B cell (primary cell): ENCODE measurements around the gene SNRNP27. TPM values are rescaled to one million over a fixed set of nuclear protein-coding genes. Genes with fewer than 3 reads are reported as not detected.

Source experiments
- ATAC-seq: fragments of 200-7000 bp; cut with Tn5 transposase; one replicate; pipeline ENCODE4 v1.10.0; 2021; ENCODE audit warnings: low read depth, mild to moderate bottlenecking, moderate number of reproducible peaks, moderate library complexity
- CTCF ChIA-PET: fragments of 350-600 bp; sonication (Branson Sonifier 250); formaldehyde crosslinking; loops from one replicate; lab custom pipeline; 2021; ENCODE audit warnings: antibody characterized with exemption, inconsistent platforms; lab: Charles Lee
- POLR2A ChIA-PET: fragments of 350-600 bp; sonication (Branson Sonifier 250); formaldehyde crosslinking; loops from one replicate; lab custom pipeline; 2021; ENCODE audit warnings: antibody characterized with exemption; lab: Charles Lee
- DNase-seq: peaks from one replicate; pipeline ENCODE4 v3.0.0; 2013
- H2AFZ ChIP-seq: 2 replicates; pipeline ENCODE4 v1.6.1; 2012; ENCODE audit warnings: mild to moderate bottlenecking, low read depth, low read length; ENCODE audit not compliant: insufficient read depth, poor library complexity, severe bottlenecking
- H3K27ac ChIP-seq, 2 donors: 1 replicate in 1 of 2; 2 replicates in 1 of 2; pipeline ENCODE4 v1.5.1; 2012 to 2013; ENCODE audit warnings: low read length in 2 of 2, mild to moderate bottlenecking in 2 of 2, moderate library complexity in 1 of 2
- H3K27me3 ChIP-seq, 4 experiments: fragments of 200-600 bp in 1 of 4; sonication (generic) in 1 of 4; replicated peaks in 1 of 4; 1 replicate in 2 of 4; 2 replicates in 2 of 4; pipeline versions ENCODE4 v1.6.1 to v1.7.0; 2013 to 2016; ENCODE audit warnings: low read length in 3 of 4, mild to moderate bottlenecking in 2 of 4, mixed read lengths in 1 of 4, moderate library complexity in 1 of 4; ENCODE audit not compliant: insufficient read depth in 4 of 4, control insufficient read depth in 3 of 4; ENCODE audit errors: control extremely low read depth in 1 of 4
- H3K36me3 ChIP-seq, 2 experiments: replicated peaks in 1 of 2; 1 replicate in 1 of 2; 2 replicates in 1 of 2; pipeline versions ENCODE4 v1.6.1 to v1.7.1; 2013; ENCODE audit warnings: low read length in 1 of 2; ENCODE audit not compliant: insufficient read depth in 2 of 2, control insufficient read depth in 1 of 2; ENCODE audit errors: control extremely low read depth in 1 of 2, extremely low read depth in 1 of 2
- H3K4me1 ChIP-seq, 2 donors: fragments of 200-600 bp in 1 of 2; sonication (generic) in 1 of 2; 1 replicate in 1 of 2; 2 replicates in 1 of 2; pipeline versions ENCODE4 v1.5.1 to v1.6.1; 2013 to 2017; ENCODE audit warnings: low read length in 2 of 2; ENCODE audit not compliant: control insufficient read depth in 2 of 2, insufficient read depth in 2 of 2
- H3K4me2 ChIP-seq: replicated peaks from 2 replicates; pipeline ENCODE3; 2012; ENCODE audit warnings: mild to moderate bottlenecking, low read depth, low read length; ENCODE audit not compliant: poor library complexity, severe bottlenecking
- H3K4me3 ChIP-seq, 5 experiments: fragments of 200-600 bp in 1 of 5; sonication (generic) in 1 of 5; 1 replicate in 3 of 5; 2 replicates in 2 of 5; pipeline versions ENCODE4 v1.5.1 to v1.7.0; 2011 to 2016; ENCODE audit warnings: low read length in 4 of 5, mild to moderate bottlenecking in 4 of 5, low read depth in 2 of 5, control low read depth in 1 of 5, moderate library complexity in 1 of 5; ENCODE audit not compliant: insufficient read depth in 1 of 5; ENCODE audit errors: control extremely low read depth in 1 of 5, extremely low read depth in 1 of 5
- H3K79me2 ChIP-seq: fragments of 200-600 bp; sonication (generic); one replicate; pipeline ENCODE4 v1.6.0; 2016; ENCODE audit warnings: low read length; ENCODE audit not compliant: control insufficient read depth, insufficient read depth
- H3K9ac ChIP-seq: fragments of 200-600 bp; sonication (generic); 2 replicates; pipeline ENCODE4 v1.6.1; 2017; ENCODE audit warnings: mild to moderate bottlenecking, low read length, moderate library complexity
- H3K9me3 ChIP-seq, 3 donors: one replicate each; pipeline versions ENCODE4 v1.6.1 to v1.7.1; 2013; ENCODE audit warnings: low read length in 2 of 3; ENCODE audit not compliant: control insufficient read depth in 2 of 3, insufficient read depth in 1 of 3; ENCODE audit errors: control extremely low read depth in 1 of 3
- H4K20me1 ChIP-seq: 2 replicates; pipeline ENCODE4 v1.6.0; 2012; ENCODE audit warnings: mild to moderate bottlenecking, low read length; ENCODE audit not compliant: insufficient read depth, control insufficient read depth, poor library complexity, severe bottlenecking
- H3K27ac Mint-ChIP-seq: one replicate; pipeline ENCODE4 v1.8.0; 2021; ENCODE audit warnings: mixed read lengths
- H3K27me3 Mint-ChIP-seq: one replicate; pipeline ENCODE4 v1.8.0; 2021; ENCODE audit warnings: mixed read lengths
- H3K4me1 Mint-ChIP-seq: one replicate; pipeline ENCODE4 v1.8.0; 2021; ENCODE audit warnings: mixed read lengths
- H3K4me3 Mint-ChIP-seq: one replicate; pipeline ENCODE4 v1.8.0; 2021; ENCODE audit warnings: mixed read lengths
- H3K9me3 Mint-ChIP-seq: one replicate; pipeline ENCODE4 v1.8.0; 2022; ENCODE audit warnings: mixed read lengths; ENCODE audit not compliant: insufficient read depth
- EZH2 ChIP-seq: IDR thresholded peaks from 2 replicates; pipeline ENCODE4 v1.6.1; 2012; ENCODE audit warnings: borderline replicate concordance, low read depth, mild to moderate bottlenecking, moderate library complexity, low read length; ENCODE audit not compliant: insufficient read depth, poor library complexity, severe bottlenecking
- WGBS: methylation state at CpG from one replicate; pipeline ENCODE4 v1.1.5; 2013; ENCODE audit warnings: missing lambda C conversion rate; ENCODE audit not compliant: insufficient coverage; 5-methylcytosine and 5-hydroxymethylcytosine counted together
- intact Hi-C: fragments of 100-400 bp; cut with micrococcal nuclease; formaldehyde crosslinking; loops from one replicate; pipeline ENCODE4 v1.10.0; 2022
- polyA minus RNA-seq: library from RNA; depleted of rRNA, polyadenylated mRNA; stranded (reverse); fragments of >200 nt; gene quantifications from 2 replicates; pipeline ENCODE4 v1.2.3, GENCODE V29; 2012
- polyA plus RNA-seq: library from polyadenylated mRNA; depleted of rRNA; stranded (reverse); fragments of >200 nt; gene quantifications from 2 replicates; pipeline ENCODE4 v1.2.3, GENCODE V29; 2012
- total RNA-seq, 2 donors: library from RNA; stranded (reverse); fragments of 120-200 nt in 1 of 2; gene quantifications; 1 replicate in 1 of 2; 2 replicates in 1 of 2; pipeline versions ENCODE4 v1.2.3 to v1.2.4, GENCODE V29; 2013 to 2022
- TF ChIP-seq, protein P1 (sequence below): fragments of 200-600 bp; IDR thresholded peaks from one replicate; pipeline ENCODE4 v1.8.0; 2022; ENCODE audit warnings: antibody characterized with exemption, mild to moderate bottlenecking

Gene SNRNP27, protein sequence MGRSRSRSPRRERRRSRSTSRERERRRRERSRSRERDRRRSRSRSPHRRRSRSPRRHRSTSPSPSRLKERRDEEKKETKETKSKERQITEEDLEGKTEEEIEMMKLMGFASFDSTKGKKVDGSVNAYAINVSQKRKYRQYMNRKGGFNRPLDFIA
- total RNA-seq (52.0 and 54.8 TPM in 2 replicates), polyA plus RNA-seq (20.5 and 44.2 TPM in 2 replicates), polyA minus RNA-seq (8.1 and 15.9 TPM in 2 replicates)
- total RNA-seq (2013): 56.6 TPM

DNA sequence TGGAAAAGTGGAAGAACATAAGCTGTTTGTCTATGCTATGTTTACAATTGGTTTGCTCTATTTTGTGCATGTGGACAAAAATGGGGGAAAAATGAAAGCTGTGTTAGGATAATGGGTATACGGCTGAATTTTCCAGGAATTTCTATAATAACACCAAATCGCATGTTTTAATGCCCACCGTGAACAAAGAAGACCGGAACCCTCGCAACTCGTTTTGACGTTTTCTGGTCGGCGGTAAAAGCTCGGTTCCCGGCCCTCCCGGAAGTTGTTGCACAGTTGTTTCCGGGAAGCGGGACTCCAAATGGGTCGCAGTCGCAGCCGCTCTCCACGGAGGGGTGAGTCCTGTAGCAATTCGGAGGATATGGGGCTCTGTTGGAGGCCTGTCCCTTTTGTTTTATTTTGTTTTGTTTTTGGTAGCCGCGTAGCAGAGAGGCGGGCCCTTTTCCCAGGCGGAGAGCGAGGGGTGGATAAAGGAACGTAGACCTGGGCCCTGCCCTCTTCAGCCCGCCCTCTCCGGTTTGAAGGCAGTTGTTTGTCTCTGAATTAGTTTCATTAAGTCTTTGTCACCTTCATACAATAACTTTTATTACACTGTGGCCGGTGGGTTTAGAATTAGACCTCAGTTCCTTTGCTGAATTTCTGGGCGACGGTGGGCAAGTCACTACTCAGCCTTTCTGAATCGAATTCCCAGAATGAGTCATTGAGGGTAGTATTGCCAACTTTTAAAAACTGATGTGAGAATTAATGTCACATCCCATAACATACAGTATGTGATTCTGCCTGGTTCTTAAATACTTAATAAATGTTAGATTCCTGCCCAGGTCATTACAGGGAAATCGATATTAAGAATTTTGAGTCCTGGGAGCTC is at the start of gene SNRNP27:
Gene SNRNP27, plus strand, starts transcription at position 273 of the 868 bp plus-strand sequence. Its CDS starts 29 bp downstream, at position 302.
- H3K4me3 ChIP-seq: peak within 1 kb of the TSS; percentile 67 to 96 (median 84)
- no peaks in the 10 kb centered on the region for H4K20me1 ChIP-seq
- POLR2A ChIA-PET: interaction anchor here (0.6 to 2.1 kb wide), 7 partner anchors 20 to 364 kb away, joined by 3 to 9 read pairs (median 5); partner anchors contain the start of genes C2orf42, MXD1 and PCYOX1
- peaks cover 9 to 16% of the 10 kb centered on the region in 2 donors for H3K4me1 ChIP-seq
- peak; percentile 88 for ATAC-seq
- Mint-ChIP-seq H3K27ac (peak within 1 kb of the TSS; percentile 95), H3K4me1 (peaks cover 33% of the 10 kb centered on the region), H3K27me3 (no peaks in the 10 kb centered on the region), H3K9me3 (peaks cover 2% of the 10 kb centered on the region), H3K4me3 (peak within 1 kb of the TSS; percentile 98)
- peaks cover 0 to 5% (median 0%) of the 10 kb centered on the region in 3 donors for H3K9me3 ChIP-seq
- intact Hi-C loops: loop anchor here (1.0 to 10.0 kb wide), 6 partner anchors 8 to 354 kb away; partner anchors contain the start of genes AAK1, GMCL1, MXD1 and TIA1
- peak within 1 kb of the TSS; percentile 93 for H3K4me2 ChIP-seq
- peak within 1 kb of the TSS; percentile 99 for H3K9ac ChIP-seq
- WGBS: under 1% methylated on average over 21 of the region's 32 CpGs
- H2AFZ ChIP-seq: peak within 1 kb of the TSS; percentile 97
- H3K27me3 ChIP-seq: no peaks in the 10 kb centered on the region
- TF ChIP-seq, protein P1, sequence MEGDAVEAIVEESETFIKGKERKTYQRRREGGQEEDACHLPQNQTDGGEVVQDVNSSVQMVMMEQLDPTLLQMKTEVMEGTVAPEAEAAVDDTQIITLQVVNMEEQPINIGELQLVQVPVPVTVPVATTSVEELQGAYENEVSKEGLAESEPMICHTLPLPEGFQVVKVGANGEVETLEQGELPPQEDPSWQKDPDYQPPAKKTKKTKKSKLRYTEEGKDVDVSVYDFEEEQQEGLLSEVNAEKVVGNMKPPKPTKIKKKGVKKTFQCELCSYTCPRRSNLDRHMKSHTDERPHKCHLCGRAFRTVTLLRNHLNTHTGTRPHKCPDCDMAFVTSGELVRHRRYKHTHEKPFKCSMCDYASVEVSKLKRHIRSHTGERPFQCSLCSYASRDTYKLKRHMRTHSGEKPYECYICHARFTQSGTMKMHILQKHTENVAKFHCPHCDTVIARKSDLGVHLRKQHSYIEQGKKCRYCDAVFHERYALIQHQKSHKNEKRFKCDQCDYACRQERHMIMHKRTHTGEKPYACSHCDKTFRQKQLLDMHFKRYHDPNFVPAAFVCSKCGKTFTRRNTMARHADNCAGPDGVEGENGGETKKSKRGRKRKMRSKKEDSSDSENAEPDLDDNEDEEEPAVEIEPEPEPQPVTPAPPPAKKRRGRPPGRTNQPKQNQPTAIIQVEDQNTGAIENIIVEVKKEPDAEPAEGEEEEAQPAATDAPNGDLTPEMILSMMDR: no peak
- TF ChIP-seq EZH2: no peak
- peaks cover 55% of the 10 kb centered on the region for H3K79me2 ChIP-seq
- H3K27ac ChIP-seq: peak within 1 kb of the TSS; percentile 57 to 88
- CTCF ChIA-PET: interaction anchor here (0.6 to 2.1 kb wide), 8 partner anchors 8 to 1497 kb away, joined by 3 to 8 read pairs (median 3); partner anchors contain the start of genes C2orf42 and PCYOX1
- peak; percentile 85 for DNase-seq
- H3K36me3 ChIP-seq: peaks cover 2 to 31% of the 10 kb centered on the region in 2 experiments
